Vagina (tissue), 2 donors: ENCODE measurements around the gene KLF3.

Experiments used
- POLR2A ChIP-seq, 2 donors: fragments of 450-650 bp; IDR thresholded peaks; one replicate each; pipeline ENCODE4 v1.6.1; 2017; ENCODE audit warnings: antibody characterized with exemption in 2 of 2, mild to moderate bottlenecking in 2 of 2, moderate library complexity in 2 of 2
- TF ChIP-seq, protein P1 (sequence below), 3 experiments: fragments of 450-650 bp in 2 of 3; fragments of 200-600 bp in 1 of 3; sonication (generic) in 1 of 3; IDR thresholded peaks; one replicate each; pipeline ENCODE4 v1.5.1; 2017 to 2019; ENCODE audit warnings: antibody characterized with exemption in 3 of 3, mild to moderate bottlenecking in 2 of 3, moderate library complexity in 2 of 3

DNA sequence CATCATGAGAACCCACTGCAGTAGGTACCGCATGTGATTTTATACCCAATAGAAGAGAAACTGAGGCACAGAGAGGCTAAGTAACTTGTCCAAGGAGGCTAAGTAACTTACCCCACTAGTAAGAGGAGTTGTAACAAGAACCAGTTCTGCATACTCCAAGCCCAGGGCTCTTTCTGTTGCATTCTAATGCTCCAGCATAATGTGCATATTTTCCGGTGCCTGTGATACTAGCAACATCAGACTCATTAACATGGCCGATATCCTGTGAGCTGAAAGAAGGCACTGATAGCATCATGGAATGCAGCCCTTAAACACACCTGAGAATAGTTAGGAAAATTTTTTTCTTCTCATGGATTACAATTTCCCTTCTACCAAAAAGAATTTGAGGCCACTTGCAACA, 39.7 kb upstream of the KLF3 start:
- TF ChIP-seq, protein P1, sequence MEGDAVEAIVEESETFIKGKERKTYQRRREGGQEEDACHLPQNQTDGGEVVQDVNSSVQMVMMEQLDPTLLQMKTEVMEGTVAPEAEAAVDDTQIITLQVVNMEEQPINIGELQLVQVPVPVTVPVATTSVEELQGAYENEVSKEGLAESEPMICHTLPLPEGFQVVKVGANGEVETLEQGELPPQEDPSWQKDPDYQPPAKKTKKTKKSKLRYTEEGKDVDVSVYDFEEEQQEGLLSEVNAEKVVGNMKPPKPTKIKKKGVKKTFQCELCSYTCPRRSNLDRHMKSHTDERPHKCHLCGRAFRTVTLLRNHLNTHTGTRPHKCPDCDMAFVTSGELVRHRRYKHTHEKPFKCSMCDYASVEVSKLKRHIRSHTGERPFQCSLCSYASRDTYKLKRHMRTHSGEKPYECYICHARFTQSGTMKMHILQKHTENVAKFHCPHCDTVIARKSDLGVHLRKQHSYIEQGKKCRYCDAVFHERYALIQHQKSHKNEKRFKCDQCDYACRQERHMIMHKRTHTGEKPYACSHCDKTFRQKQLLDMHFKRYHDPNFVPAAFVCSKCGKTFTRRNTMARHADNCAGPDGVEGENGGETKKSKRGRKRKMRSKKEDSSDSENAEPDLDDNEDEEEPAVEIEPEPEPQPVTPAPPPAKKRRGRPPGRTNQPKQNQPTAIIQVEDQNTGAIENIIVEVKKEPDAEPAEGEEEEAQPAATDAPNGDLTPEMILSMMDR (IDR thresholded peaks at IDR 0.05): no peak
- no peak for TF ChIP-seq POLR2A (IDR thresholded peaks at IDR 0.05)
